ENCODE results near the gene SFI1.

- TF ChIP-seq CTCF (IDR thresholded peaks at IDR 0.05) (no peak), POLR2A (IDR thresholded peaks at IDR 0.05) (no peak)
Observed at GRCh38 chr22:31613286-31613903, 117.1 kb downstream of the SFI1 start.

Measured in testis (tissue), 2 donors.